GM19324 (cell line): ENCODE data around the gene CHST13.
"Not testable (repeated sequence)": the region's sequence is repeated elsewhere in the genome, so short reads cannot be mapped to it uniquely, and the experiment has no call there.

Source experiments
- ATAC-seq: cut with Tn5 transposase; IDR thresholded peaks from one replicate; pipeline ENCODE4 v1.9.1; 2021; ENCODE audit warnings: mild to moderate bottlenecking, moderate library complexity; ENCODE audit not compliant: unreplicated experiment, low FRiP score

Gene CHST13

DNA sequence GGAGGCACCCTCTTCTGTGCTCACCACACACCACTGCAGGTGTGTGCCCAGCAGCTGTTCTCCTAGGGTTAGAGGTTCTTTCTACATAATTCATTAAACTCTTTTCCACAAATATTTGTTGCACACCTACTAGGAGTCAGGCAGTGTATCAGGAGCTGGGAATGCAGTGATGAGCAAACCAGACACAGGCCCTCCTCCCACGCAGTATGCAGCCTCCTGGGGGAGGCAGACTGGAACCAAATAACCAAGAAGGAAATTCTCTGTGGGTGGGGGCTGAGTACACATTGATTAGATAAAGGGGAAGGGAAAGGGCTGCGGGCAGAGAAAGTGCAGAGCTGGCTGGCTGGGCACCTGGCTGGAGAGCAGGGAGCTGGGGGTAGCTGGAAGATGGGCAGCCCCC is 53.3 kb downstream of the CHST13 start:
- no peak for ATAC-seq

GRCh38 chr3:126578702-126579101 is 54.7 kb downstream of the CHST13 start:
- no peak for ATAC-seq

GRCh38 chr3:126580746-126581145 is 56.8 kb downstream of the CHST13 start:
- no peak for ATAC-seq

- ATAC-seq: no peak
Observed at GRCh38 chr3:126581569-126581968, 57.6 kb downstream of the CHST13 start.

DNA sequence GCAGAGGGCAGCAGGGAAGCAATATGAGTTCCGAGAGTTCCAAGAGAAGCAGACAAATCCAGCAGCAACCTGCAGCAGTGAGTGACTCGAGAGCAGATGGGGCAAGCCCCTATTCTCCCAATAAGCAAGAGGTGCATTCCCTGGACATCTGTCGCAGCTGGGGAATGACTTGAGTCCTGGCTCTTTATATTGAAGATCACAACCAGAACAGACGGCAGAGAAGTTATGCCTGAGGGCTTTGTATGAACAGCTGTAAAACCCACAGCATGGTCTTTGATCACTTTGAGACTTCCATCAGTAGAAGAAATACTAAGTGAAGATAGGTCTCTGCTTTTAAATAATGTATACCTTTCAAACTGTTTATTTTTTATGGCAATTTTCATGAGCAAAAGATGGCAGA is 58.4 kb downstream of the CHST13 start:
- ATAC-seq: no peak

DNA sequence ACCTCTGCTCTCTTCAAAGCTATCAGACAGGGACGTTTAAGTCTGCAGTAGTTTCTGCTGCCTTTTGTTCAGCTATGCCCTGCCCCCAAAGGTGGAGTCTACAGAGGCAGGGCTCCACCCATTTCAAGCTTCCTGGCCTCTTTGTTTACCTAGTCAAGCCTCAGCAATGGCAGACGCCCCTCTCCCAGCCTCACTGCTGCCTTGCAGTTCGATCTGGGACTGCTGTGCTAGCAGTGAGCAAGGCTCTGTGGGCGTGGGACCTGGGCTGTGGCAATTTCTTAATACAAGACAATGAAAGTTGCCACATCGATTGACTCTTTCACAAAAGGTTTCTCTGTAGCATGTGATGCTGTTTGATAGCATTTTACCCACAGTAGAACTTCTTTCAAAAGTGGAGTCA is 67.6 kb downstream of the CHST13 start:
- not testable (repeated sequence) for ATAC-seq
